AG08395 (cell line): ENCODE data around the gene VILL.
A peak's percentile ranks its signal among the peaks of the same experiment; 100 is the strongest.
"Not testable (repeated sequence)": the region's sequence is repeated elsewhere in the genome, so short reads cannot be mapped to it uniquely, and the experiment has no call there.

ENCODE experiments used
- DNase-seq: peaks from one replicate; pipeline ENCODE4 v3.0.0; 2012; ENCODE audit warnings: mixed read lengths, low spot score

Gene VILL

DNA sequence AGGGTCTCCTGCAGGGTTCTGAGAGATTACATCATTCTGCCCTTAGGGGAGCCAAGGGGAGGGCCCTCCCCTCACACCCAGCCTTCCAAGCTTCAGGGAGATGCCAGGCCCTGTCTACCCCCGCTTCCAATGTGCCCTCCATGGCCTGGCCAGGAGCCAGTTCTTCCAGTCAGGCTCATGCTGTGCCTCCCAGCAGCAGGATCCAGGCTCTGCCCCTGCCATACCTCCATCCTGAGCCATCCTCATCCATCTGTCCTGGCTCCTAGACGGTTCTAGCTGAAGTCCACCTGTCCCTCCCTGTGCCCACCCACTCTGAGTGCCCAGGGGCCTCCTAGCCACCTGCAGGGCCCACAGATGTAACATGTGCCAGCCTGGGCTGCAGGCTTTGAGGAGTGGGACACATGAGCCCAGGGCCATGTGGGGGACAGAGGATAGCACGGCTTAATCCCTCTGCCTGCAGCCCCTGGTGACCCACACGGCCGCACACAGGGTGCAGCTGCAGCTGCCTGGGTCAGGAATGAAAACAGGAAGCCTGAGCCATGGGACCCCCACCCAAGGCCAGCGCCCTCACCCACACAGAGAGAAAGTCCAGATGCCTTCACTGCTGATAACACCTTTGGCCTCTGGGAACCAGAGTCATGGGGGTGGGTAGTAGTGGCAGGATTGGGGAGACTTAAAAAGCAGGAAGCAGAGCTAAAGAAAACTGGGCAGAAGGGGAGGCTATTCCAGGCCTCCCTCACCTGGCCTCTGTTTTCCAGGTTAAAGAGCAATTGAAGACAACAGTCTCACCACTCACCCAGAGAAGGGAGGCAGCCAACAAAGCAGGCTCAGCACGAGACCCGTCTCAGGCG, 27.1 kb downstream of the VILL start:
- no peak for DNase-seq

GRCh38 chr3:38018296-38019266, 28.0 kb downstream of the VILL start:
- DNase-seq: no peak

GRCh38 chr3:38019658-38020341, 29.2 kb downstream of the VILL start:
- no peak for DNase-seq

GRCh38 chr3:38020342-38020726, 29.7 kb downstream of the VILL start:
- no peak for DNase-seq

DNA sequence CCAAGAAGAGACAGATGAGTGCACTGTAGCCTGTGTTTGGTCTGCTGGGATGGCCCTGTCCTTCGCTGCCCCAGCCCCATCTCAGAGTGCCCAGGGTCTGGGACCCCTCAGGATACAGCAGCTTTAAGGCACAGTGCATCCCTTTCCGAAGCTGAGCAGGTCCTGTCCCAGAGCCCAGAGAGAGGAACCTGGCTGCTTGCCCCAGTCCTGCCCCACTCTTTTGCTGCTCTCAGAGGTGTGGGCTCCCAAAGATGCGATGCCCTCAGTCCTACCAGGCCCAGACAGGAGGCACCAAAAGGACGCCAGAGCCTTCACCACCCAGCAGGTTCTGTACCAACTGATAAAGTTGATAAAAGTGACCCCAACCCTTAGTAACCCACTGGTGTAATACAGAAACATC, 30.6 kb downstream of the VILL start:
- DNase-seq: no peak

- no peak for DNase-seq
Observed at GRCh38 chr3:38022301-38022700, 31.7 kb downstream of the VILL start.

DNA sequence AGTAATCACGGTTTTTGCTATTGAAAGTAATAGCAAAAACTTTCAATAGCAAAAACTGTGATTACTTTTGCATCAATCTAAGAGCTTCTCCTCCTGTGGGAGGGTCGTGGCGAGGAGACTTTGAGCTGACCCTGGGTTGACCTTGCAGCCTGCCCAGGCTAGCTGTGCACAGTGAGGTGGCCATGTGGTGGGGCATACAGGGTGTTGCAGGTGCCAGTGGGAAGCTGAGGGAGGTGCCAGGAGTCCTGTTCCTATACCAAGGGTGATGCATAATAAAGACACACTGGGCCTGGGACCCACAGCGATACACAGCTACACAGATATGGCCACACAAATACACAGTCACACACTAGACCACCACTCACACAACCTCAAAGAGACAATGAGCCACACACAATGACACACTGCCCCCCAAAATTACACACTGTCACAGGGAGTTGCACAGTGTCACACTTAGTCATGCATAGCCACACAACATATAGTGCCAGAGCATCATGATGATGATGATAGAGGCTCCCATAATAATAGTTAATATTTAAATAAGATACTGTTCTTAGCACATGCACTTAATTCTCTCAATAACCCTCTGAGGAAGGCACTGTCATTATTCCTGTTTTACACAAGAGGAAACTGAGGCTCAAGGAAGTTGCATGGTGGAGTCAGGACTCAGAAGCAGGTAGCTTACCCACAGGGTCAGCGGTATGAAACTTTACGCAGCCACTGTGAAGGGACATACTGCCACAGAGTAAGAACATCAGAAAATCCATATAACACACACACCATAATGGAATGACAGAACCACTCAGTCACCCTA, 32.5 kb downstream of the VILL start:
- no peak for DNase-seq

DNA sequence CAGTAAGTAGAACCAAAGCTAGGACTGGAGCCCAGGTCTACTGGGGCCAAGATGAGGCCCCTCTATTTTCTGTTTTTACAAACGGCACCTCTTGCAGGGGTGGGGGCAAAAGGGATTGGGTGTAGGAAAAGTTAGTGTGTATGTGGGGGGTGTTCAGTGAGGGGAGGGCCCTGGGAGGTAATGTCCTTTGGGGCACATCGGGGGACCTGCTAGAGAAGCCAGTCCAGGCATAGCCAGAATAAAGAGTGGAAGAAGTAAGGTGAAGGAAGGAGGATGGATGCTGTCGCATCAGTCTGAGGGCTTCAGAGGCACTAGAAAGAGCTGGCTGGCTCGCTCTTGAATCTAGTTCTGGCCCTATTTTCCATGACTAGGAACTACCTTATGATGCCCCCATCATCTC, 36.3 kb downstream of the VILL start:
- no peak for DNase-seq

DNA sequence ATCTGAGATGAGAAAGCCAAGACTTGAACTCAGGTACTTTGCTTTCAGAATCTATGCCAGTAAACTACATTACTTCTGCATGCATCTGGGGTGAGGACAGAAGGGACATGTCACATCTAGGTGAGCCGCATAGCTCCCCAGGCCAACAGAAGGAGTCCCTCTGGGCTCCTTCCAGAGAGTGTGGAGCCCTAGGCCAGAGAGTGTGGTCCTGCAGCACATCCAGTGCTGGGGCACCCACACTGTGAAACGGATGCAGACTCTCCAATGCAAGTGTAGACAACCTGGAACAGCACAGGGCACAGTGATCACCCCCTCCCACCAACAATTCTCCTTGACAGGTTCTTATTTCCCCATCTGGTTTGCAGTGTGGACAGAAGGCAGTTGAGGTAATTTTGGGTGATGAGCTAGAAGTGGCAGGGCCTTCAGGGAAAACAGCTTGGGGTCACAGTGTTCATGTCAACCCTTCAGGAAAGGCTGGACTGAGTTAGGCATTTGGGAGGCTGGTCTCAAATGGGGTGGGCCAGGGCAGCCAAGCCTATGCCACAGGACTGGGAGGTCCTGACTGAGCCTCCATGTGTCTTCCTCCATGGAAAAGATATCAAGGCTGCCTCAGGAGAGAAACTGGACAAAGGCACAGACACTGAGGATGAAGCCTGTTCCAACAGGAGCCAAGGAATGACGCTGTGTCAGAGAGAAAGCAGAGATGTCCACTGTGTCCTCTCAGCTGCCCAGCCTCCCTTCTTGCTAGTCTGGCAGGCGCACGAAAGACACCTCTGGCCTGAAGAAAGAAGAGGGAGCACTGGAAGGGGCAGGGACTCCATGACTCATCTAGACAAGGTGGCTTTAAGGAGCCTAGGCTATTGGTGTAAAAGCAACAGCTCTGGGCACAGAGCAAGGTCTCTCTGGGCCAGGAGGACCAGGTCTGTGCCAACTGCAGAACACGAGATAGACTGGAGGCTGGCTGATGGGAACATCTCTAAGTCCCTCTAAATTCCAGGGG, 37.2 kb downstream of the VILL start:
- DNase-seq: no peak

DNA sequence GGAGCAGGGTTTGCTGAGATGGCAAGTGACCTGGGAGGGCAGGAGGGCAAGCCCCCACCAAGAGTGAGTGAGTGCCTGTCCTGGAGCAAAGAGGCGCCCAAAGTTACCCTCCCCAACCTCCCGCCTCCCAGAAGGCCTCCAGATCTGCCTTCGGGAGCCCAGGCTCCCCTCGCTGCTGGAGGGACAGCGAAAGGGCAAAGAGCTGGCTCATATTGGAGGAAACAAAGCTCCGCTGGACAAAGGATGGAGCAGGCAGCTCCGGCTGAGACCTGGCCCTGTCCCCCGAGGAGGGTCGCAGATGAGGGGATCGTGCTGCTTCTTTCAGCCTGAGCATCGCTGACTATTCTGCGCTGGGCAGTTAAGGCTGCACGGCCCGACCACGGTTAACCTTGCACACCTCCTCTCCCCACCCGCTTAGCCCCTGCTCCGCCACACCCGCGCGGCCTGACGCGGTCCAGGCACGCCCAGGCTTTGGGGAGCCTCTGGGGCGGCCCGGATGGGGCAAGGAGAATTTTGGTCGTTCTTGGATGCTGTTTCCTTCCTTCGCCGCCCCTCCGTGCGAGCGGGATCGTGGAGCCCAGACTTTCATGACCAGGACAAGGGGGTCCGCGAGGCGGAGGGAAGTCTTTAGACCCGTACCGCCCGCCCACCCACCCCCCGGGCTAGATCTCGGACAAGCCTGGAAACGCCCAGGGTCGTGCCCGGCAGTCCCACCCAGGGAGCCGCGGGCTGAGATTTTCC, 38.2 kb downstream of the VILL start:
- no peak for DNase-seq

GRCh38 chr3:38029400-38030125, 39.0 kb downstream of the VILL start, which contains the start of gene PLCD1:
Gene PLCD1 (minus strand): TSS chr3:38029642. CDS start chr3:38029539, 103 bp downstream.
- peak; percentile 88 for DNase-seq

- DNase-seq: no peak
Observed at GRCh38 chr3:38030126-38031021, 39.8 kb downstream of the VILL start.

DNA sequence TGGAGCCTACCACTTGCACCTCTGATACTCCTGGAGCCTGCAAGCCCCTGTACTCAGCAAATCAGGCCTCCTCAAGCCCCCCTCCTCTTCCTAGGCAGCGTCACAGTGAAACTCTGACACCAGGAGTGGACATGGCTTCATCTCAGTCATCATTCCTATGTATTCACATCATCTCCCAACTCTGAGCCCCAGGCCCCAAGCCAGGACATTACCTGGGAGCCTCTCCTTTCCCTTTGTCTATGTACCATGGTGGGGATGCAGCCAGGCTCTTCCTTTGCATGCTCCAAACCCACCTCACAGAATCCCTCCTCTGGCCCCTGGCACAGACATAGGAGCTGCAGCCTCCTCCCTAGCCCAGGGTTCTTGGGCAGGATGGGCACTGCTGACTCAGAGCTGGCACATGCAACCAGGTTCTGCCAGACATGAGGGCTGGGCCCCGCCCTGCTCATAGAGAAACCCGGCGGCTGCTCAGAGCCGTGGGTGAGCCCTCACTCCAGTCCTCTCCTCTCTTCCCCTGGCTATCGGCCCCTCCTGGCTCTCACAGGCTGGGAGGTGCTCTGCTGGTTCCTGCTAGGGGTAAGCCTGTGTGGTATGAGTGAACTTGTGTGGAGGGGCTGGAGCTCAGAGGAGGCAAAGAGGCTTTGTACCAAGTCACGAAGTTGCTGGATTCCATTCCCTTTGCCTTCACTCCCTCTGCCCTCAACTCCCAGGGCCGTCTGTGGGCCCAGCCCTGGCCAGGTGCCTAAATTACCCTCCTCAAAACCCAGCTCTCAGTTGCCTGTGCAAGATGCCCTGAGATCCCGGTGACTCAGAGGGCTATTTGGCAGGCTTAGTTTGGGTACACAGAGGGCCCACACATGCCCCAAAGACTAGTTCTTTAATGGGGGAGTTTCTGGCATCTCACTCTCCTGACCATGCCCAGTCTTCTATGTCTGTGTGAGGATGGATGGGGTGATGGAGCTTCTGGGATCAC, 40.7 kb downstream of the VILL start:
- DNase-seq: peak; percentile 71

DNA sequence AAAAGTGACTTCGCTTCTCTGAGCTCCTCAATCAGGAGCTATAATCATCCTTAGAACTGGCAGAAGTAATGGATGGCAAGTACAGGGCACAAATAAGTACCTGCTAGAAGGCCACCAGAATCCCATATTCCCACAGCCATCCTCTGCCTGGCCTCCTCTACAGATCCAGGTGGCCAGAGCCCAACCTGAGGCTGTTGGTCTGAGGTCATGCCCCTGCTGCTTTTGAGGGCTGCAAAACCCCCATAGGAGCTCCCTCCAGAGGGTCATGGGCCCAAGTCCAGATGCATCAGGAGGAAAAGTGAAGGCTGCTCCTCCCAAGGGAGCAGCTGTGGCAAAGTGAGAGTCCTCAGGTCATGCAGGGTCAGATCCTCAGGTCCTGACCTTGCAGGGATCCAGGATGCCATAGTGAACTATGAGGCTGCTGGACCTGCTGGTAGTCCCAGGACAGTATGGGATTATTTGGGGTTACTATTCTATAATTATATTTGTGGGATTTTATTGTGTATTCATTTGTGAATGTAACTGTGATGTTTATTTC, 41.8 kb downstream of the VILL start:
- DNase-seq: no peak

DNA sequence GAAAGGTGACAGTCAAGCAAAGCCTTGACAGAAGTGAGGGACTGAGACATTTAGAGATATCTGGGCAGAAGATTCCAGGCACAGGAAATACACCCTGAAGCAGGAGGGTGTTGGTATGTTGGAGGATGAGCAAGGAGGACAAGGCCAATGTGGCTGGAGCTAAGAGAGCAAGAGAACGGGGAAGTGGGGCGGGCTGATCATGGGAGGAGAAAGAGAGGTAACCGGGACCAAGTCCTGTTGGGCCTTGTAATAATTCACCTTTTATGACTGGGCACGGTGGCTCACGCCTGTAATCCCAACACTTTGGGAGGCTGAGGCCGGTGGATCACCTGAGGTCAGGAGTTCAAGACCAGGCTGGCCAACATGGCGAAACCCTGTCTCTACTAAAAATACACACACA, 43.0 kb downstream of the VILL start:
- not testable (repeated sequence) for DNase-seq

DNA sequence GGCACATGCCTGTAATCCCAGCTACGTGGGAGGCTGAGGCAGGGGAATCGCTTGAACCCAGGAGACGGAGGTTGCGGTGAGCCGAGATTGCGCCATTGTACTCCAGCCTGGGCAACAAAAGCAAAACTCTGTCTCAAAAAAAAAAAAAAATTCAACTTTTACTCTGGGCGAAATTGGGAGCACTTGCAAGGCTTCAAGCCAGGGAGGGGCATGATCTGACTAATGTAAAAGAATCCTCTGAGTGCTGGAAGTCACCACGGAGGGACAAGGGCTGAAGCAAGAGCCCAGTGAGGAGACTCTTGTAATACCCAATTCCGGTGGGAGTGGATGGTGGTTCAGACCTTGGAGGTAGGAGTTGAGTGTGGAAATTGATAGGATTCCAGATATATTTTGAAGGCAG, 43.7 kb downstream of the VILL start:
- not testable (repeated sequence) for DNase-seq
